ENCODE results near the gene ABHD15.

GRCh38 chr17:29589524-29590410 is 22.9 kb upstream of the ABHD15 start, which contains the start of gene GIT1:
- TF ChIP-seq POLR2A (IDR thresholded peaks at IDR 0.05; ENCODE audit: borderline replicate concordance, extremely low read depth, insufficient read depth, insufficient read length) = peak; percentile 23
- TF ChIP-seq ZFX (IDR thresholded peaks at IDR 0.05) = no peak; the same call in 1 of the 2 replicates
- no peak for TF ChIP-seq SRF (IDR thresholded peaks at IDR 0.05; ENCODE audit: low read depth)
- TF ChIP-seq SIN3A (IDR thresholded peaks at IDR 0.05; ENCODE audit: low read depth) = no peak
- peak; percentile 71; the same call in 1 of the 2 replicates for TF ChIP-seq MAX (IDR thresholded peaks at IDR 0.05)
- TF ChIP-seq CTCF (IDR thresholded peaks at IDR 0.05 in 2 of 3, conservative IDR thresholded peaks at IDR 0.05 in 1 of 3; ENCODE audit: borderline replicate concordance in 1 of 3, insufficient read depth in 1 of 3, low read depth in 2 of 3, low read length in 2 of 3) = no peak
- TF ChIP-seq ELF1 (IDR thresholded peaks at IDR 0.05; ENCODE audit: borderline replicate concordance, low read depth) = no peak
- no peak for TF ChIP-seq EZH2phosphoT487 (IDR thresholded peaks at IDR 0.05; ENCODE audit: borderline replicate concordance)

Data from HCT116 (cell line).